ENCODE results near the gene BAAT. TPM values are rescaled to one million over a fixed set of nuclear protein-coding genes. Genes with fewer than 3 reads are reported as not detected.
A peak's percentile ranks its signal among the peaks of the same experiment; 100 is the strongest.

BAAT gene
- total and polyA plus RNA-seq, 2 of the 13 experiments (the other 11 are each of a cell fraction or from before 2014, with no cell fraction given), result 0.71 to 7.9 TPM

DNA sequence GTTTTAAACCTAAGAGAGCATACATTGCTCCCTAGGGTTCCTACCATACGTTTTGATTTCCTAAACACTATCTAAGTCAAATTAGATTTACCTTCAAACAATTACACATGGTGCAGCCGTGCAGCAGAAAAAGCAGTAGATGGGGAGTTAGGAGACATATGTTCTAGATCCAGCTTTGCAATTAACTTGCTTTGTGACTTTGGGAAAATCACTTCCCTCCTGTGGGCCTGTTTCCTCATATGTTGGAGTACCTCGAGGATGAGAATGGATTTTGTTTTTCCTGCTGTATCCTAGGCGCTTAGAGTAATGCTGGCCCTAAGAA lies 12.9 kb upstream of the BAAT start (continued):
- TF ChIP-seq, protein P1, sequence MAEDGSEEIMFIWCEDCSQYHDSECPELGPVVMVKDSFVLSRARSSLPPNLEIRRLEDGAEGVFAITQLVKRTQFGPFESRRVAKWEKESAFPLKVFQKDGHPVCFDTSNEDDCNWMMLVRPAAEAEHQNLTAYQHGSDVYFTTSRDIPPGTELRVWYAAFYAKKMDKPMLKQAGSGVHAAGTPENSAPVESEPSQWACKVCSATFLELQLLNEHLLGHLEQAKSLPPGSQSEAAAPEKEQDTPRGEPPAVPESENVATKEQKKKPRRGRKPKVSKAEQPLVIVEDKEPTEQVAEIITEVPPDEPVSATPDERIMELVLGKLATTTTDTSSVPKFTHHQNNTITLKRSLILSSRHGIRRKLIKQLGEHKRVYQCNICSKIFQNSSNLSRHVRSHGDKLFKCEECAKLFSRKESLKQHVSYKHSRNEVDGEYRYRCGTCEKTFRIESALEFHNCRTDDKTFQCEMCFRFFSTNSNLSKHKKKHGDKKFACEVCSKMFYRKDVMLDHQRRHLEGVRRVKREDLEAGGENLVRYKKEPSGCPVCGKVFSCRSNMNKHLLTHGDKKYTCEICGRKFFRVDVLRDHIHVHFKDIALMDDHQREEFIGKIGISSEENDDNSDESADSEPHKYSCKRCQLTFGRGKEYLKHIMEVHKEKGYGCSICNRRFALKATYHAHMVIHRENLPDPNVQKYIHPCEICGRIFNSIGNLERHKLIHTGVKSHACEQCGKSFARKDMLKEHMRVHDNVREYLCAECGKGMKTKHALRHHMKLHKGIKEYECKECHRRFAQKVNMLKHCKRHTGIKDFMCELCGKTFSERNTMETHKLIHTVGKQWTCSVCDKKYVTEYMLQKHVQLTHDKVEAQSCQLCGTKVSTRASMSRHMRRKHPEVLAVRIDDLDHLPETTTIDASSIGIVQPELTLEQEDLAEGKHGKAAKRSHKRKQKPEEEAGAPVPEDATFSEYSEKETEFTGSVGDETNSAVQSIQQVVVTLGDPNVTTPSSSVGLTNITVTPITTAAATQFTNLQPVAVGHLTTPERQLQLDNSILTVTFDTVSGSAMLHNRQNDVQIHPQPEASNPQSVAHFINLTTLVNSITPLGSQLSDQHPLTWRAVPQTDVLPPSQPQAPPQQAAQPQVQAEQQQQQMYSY (CRISPR knock-in tag; IDR thresholded peaks at IDR 0.05), result no peak
- no peak for TF ChIP-seq MAFG (CRISPR knock-in tag; IDR thresholded peaks at IDR 0.05)
- no peak for TF ChIP-seq TEAD2 (CRISPR knock-in tag; IDR thresholded peaks at IDR 0.05)
- peak; percentile 67; the same call in 1 of the 2 replicates for TF ChIP-seq ZC3H4 (CRISPR knock-in tag; IDR thresholded peaks at IDR 0.05; ENCODE audit: borderline replicate concordance)
- 0 out of 2 replicates have a peak, but pooled peaks have one; percentile 19 for TF ChIP-seq ZNF17 (CRISPR knock-in tag; IDR thresholded peaks at IDR 0.05)
- TF ChIP-seq ZNF724P (CRISPR knock-in tag; IDR thresholded peaks at IDR 0.05; ENCODE audit: borderline replicate concordance), result 0 out of 2 replicates have a peak, but pooled peaks have one; percentile 45
- TF ChIP-seq TCF7 (IDR thresholded peaks at IDR 0.05; ENCODE audit: low read depth), result no peak

DNA sequence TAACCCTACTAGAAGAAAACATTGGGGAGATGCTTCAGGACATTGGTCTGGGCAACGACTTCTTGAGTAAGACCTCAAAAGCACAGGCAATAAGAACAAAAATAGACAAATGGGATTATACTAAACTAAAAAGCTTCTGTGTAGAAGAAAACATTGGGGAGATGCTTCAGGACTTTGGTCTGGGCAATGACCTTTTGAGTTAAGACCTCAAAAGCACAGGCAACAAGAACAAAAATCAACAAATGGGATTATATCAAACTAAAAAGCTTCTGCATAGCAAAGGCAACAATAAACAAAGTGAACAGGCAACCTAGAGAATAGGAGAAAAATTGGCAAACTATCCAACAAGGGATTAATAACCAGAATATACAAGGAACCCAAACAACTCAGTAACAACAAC lies 9.9 kb upstream of the BAAT start:
- Histone ChIP-seq H3K4me1 (ENCODE audit: insufficient read depth, low read length) (peaks cover 63% of the 10 kb centered on the region), H3K36me3 (replicated peaks in 1 of 2; ENCODE audit: control insufficient read depth in 1 of 2, insufficient read depth in 2 of 2, low read length in 2 of 2) (peaks cover 2 to 35% of the 10 kb centered on the region in 2 experiments; a peak in 2 of 5 replicates), H3K27ac (ENCODE audit: extremely low read length, insufficient read depth, low read length) (peak overlapping the region; percentile 0), H3K79me2 (ENCODE audit: insufficient read depth, low read length) (peaks cover 90% of the 10 kb centered on the region), H4K20me1 (ENCODE audit: insufficient read depth, low read length) (peaks cover 3% of the 10 kb centered on the region; the same call in 1 of the 2 replicates), H2AFZ (ENCODE audit: low read length) (no peak overlapping the region), H3K9ac (ENCODE audit: insufficient read depth, low read depth, low read length) (no peak overlapping the region), H3K4me2 (ENCODE audit: low read depth, low read length) (peak overlapping the region; percentile 84), H3K9me3 (ENCODE audit: low read length) (peaks cover 20% of the 10 kb centered on the region), H3K4me3 (replicated peaks in 1 of 3; ENCODE audit: insufficient read depth in 1 of 3, low read depth in 2 of 3, low read length in 3 of 3) (peak overlapping the region in 1 of 3 experiments; percentile 20; a peak in 1 of 6 replicates), H3K27me3 (ENCODE audit: control insufficient read depth in 1 of 2, insufficient read depth in 2 of 2, low read length in 2 of 2) (no peaks in the 10 kb centered on the region; a peak in 1 of 5 replicates)
- in situ Hi-C loops (cut with HindIII; ENCODE audit: extremely low pct_ligation_motif_present, low pct_unique_long_range_greater_than_20kb), result loop anchor here (5.0 to 10.0 kb wide), 3 partner anchors 63 to 280 kb away; partner anchors contain the start of gene RNF20
- DNase-seq (ENCODE audit: low spot score) (no peak), FAIRE-seq (no peak), ATAC-seq (no peak)
- intact Hi-C loops (cut with micrococcal nuclease; ENCODE audit: unreplicated experiment), result loop anchor here (5.0 kb wide), 1 partner anchor 138 kb away; the partner anchor contains the start of gene RNF20
- no TSS peak for BruUV-seq (replicated peaks)
- ChIA-PET CTCF (ENCODE audit: low intra/inter-chr PET ratio, low total read pairs) (no interaction called here), POLR2A (interaction anchor here (1.1 kb wide), 1 partner anchor 70 kb away, joined by 3 read pairs; no protein-coding TSS in a partner anchor)
- 85% methylated on average over 1 of the region's 1 CpG for WGBS (ENCODE audit: low lambda C conversion rate)
- TF ChIP-seq SATB2 (CRISPR knock-in tag; IDR thresholded peaks at IDR 0.05), result no peak
- no peak for TF ChIP-seq CBX5 (CRISPR knock-in tag; IDR thresholded peaks at IDR 0.05; ENCODE audit: borderline replicate concordance)
- TF ChIP-seq BORCS8-MEF2B (CRISPR knock-in tag; IDR thresholded peaks at IDR 0.05), result no peak
- TF ChIP-seq PAF1 (CRISPR knock-in tag; IDR thresholded peaks at IDR 0.05), result no peak
- no peak for TF ChIP-seq ZNF160 (CRISPR knock-in tag; IDR thresholded peaks at IDR 0.05)
- 0 out of 2 replicates have a peak, but pooled peaks have one; percentile 30 for TF ChIP-seq NR2F2 (IDR thresholded peaks at IDR 0.05; ENCODE audit: borderline replicate concordance, low read depth)
- peak; percentile 44; the same call in 1 of the 2 replicates for TF ChIP-seq NR2F6 (IDR thresholded peaks at IDR 0.05)
- no peak for TF ChIP-seq NR2F6 (CRISPR knock-in tag; IDR thresholded peaks at IDR 0.05)
- TF ChIP-seq RNF2 (conservative IDR thresholded peaks at IDR 0.05; ENCODE audit: low read depth), result no peak
- no peak for TF ChIP-seq NR2F1 (CRISPR knock-in tag; IDR thresholded peaks at IDR 0.05)
- no peak for TF ChIP-seq NFKBIZ (CRISPR knock-in tag; IDR thresholded peaks at IDR 0.05)
- no peak for TF ChIP-seq RBAK (CRISPR knock-in tag; IDR thresholded peaks at IDR 0.05)
- TF ChIP-seq, protein P2, sequence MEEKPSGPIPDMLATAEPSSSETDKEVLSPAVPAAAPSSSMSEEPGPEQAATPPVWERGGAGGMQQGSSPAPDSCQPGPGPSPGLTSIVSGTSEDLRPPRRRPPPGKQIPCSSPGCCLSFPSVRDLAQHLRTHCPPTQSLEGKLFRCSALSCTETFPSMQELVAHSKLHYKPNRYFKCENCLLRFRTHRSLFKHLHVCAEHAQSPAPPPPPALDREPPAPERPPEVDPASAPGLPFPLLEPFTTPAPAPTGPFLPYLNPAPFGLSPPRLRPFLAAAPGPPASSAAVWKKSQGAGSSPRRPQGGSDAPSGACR (CRISPR knock-in tag; IDR thresholded peaks at IDR 0.05), result no peak
- TF ChIP-seq HNF4A (CRISPR knock-in tag; IDR thresholded peaks at IDR 0.05), result peak; percentile 72
- no peak for TF ChIP-seq CC2D1A (CRISPR knock-in tag; IDR thresholded peaks at IDR 0.05)
- TF ChIP-seq SMC3 (IDR thresholded peaks at IDR 0.05; ENCODE audit: low read length), result no peak

Data from HepG2 (cell line).